Limb (tissue), 2 donors: ENCODE results near the gene ENTPD8.

Source experiments
- DNase-seq, 2 donors: peaks; one replicate each; pipeline ENCODE4 v3.0.0-alpha.2; 2016; ENCODE audit errors: extremely low spot score in 2 of 2

ENTPD8 gene

DNA sequence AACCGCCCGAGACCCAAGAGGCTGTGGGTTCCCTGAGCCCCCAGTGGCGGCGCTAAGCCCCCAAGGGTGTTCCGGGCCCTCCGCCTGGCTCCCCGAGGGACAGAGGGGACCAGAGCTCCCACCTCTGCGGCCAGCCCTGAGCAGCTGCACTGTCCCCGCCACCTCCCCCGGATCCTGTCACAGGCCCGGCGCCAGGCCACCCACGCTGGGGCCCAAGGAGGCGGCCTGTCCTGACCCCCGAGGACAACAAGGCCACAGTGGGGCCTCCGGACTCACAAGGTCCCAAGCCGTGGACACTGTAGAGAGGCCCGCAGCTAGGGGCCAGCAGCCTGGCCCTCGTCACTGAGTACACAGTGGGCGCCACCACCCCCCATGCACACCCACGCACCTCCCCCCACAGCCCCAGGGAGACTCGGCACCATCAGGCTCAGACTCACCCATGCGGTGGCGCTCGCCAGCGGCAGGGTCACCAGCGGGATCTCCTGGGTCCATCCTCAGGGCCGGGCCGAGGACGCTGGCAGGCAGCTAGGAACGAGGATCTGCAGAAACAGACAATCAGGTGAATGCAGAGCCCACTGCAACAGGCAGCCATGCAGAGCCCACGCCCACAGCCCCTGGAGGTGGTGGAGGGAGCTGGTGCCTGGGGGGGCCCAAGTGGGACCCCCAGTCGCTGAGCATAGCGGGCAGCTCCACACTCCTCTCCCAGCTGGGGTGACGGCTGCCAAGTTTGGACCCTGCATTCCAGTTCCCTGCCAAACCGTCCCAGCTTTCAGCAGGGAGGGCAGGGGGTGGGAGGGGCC is 46.1 kb downstream of the ENTPD8 start:
- DNase-seq = peak in 1 of 2 donors; percentile 26

DNA sequence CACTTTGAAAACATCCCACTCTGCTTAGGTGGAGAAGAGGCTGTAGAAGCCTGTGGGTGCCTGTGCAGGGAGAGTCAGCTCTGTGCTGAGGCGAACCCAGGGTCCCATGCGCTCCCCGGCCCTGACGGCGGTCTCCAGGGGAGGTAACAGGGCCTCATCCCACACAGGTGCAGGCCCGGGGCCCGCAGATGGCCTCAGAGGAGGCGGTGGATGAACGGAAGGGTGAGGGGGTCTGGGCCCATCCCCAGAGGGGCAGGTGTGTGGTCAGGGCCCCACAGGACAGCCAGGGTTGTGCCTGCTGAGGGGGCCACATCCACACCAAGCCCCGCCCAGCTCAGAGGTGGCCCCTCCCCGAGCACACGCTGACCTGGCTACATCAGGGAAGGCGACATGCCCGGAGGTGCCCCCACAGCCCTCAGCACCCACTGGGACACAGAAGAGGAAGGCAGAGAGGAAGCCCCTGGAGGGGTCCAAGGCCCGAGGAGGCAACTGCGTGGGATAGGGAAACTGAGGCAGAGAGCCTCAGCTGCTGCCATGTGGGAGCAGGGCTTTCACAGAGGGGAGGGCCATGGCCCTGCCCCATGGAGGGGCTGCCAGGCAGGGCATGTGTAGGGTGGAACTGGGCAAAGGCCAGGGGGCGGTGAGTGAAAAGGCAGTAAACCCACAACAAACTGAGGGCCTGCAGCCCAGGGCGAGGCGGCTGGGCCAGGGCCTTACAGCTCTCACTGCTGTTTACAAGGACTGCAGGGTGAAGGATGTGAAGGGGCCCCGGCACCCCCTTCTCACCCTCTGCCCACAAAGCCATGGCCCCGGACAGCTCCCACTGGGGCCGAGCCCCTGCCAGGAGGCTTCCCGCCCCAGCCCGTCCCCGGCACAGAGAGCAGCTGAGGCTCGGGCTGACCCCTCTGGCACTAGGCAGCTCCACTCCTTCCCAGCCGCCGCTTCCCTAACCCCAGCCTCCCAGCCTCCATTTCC is 47.7 kb downstream of the ENTPD8 start:
- peak in 1 of 2 donors; percentile 15 for DNase-seq

DNA sequence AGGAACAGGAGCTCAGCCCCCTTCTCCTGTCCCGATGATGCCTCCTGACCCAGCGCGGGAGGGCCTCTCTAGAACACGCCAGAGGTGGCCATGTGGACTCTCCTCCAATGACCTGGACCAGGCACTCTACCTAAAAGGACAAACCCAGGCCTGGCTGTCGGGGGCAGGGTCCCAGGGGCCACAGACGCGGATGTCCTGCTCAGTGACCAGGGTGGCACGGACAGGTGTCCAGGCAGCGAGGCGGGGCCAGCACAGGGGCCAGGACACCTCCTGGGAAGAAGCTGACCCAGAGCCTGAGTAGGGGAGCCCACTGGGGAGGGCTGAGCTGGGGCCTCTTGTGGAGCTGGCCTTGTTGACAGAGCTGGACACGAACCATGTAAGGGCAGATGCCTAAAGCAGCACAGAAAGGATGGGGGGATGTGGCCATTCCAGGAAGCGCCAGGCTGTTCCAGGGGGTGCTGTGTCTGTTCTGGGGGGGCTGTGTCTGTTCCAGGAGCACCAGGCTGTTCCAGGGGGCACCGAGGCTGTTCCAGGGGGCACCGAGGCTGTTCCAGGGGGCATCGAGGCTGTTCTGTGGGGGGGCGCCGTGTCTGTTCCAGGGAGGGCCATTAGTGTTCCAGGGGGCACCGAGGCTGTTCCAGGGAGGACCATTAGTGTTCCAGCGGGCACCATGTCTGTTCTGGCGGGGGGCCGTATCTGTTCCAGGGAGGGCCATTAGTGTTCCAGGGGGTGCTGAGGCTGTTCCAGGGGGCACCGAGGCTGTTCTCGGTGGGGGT is 48.7 kb downstream of the ENTPD8 start:
- DNase-seq = peak in 1 of 2 donors; percentile 17

DNA sequence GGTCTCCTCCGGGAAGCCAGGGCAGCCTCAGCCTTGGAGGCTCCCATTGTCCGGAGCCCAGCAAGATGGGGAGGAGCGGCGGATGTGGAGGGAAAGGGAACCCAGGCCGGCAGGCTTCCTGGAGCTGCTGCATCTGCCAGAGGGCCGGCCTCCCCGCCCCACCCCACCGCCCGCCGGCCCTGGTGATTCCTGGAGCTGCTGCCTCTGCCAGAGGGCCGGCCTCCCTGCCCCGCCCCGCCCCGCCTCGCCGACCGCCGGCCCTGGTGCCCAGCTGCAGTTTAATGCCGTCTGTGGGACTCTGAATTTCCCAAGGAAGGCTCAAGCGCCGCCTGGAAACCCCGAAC is 49.8 kb downstream of the ENTPD8 start:
- peak in 1 of 2 donors; percentile 34 for DNase-seq

DNA sequence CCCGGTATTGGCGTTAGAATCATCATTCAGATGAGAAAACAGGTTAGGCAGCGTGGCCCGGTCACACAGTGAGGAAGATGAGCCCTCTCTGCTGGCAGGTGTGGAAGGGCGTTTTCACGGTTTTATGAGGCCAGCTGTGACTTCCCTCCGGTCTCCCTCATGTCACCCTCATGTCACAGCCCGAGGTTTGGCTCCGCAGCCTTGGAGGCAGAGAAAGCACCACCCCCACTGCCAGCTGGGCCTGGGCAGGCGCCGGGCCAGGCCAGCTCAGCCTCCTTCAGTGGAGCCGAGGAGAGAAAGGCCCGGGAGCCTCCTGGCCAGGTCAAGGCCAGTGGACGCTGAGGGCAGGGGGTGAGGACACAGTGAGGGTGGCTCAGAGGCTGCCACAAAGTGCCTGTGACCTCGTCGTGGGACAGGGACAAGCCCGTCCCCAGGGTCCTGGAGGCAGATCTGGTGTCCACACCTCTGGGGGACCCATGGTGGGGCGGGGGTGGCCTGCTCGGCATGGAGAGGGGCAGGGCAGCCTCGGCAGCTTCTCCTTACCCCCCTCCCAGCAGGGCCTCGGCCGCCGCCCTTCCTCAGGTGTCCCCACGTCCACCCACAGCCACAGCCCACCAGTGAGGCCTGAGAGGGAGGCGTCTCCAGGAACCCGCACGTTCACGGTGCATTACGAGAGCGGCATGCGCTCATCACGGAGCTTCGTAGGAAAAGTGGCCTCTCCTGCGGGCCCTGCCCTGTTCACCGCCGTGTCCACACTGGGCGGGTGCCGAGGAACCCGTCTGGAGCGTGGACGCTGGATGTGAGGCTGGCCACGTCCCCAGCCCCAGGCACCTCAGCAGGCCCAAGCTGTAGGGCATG is 50.4 kb downstream of the ENTPD8 start:
- peak in 1 of 2 donors; percentile 35 for DNase-seq

DNA sequence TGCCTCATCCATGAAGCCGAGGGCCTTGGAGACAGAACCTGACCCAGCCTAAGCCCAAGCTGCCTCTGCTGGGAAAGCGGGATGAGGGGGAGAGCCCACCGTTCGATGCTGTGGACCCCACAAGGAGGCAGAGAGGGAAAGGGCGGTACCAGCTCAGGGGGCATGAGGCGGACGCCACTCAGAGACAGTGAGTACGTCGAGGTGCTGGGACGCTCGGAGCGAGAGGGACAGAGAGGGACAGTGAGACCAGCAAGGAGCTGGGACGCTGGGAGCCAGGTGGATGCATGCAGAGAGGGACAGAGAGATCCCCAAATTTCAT is 51.8 kb downstream of the ENTPD8 start:
- DNase-seq = peak in 1 of 2 donors; percentile 18

DNA sequence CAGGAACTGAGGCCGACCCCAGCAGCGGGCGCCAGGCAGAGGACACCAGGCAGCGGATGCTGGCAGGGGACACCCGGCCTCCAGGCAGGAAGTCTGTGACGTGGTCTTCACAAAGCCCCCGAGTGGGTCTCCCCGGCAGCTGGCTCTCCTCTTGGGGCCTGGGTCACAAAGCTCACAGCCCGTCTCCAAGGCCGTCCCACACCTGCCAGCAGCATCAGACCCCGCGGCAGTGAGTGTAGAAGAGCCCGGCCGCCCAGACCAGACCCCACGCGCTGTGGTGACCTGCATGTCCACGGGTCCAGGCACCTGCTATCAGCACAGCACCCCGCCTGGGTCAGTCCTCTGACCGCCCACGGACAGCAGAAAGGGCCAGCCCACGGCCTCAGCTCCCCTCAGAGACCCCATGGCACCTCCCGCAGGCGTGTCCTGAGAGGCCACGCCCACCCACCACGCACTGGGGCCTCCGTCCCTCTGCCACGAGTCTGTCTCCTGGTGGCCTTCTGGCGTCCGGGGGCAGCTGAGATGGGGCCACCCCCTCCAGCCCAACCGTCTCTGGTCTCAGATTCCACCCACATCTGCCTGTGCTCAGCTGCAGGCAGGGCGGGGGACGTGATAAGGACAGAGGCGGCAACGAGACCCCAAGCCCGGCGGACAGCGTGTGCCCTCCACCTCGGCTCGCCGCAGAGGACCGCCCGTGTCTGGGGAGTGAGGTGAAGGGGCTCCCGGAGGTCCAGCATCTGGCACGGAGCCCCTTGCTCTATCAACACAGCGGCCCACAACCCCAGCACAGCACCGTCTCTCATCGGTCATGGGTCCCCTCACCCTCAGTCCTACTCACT is 52.3 kb downstream of the ENTPD8 start:
- peak in 1 of 2 donors; percentile 12 for DNase-seq

DNA sequence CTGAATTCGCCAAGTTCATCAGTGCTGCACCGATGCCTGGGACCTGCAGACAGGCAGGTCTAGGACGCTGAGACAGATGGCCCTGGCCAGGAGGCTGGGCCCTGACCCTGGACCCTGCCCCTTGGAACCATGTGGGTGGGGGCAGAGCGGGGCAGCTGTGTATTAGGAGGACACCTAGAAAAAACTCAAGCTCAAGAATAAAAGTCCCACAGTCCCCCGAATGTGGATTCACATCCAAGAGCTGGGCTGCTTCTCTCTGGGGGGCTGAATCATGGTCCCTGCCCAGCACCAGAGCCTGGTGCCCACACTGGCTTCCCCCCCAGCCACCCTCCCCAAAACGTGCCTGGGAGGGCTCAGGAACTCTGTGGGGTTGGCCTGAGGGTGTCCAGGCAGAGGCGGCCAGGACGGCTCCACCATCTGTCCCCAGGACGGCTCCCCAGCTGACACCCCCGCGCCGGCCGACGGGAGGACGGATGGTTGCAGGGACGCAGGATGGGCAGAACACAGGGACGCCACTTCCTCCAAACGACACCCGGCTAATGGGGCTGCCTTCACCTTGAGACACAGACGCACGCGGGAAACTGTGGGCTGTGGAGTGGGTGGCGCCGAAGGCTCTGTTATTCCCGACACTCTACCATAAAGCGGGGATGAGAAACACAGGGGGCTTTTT is 53.1 kb downstream of the ENTPD8 start:
- DNase-seq = peak in 1 of 2 donors; percentile 31

DNA sequence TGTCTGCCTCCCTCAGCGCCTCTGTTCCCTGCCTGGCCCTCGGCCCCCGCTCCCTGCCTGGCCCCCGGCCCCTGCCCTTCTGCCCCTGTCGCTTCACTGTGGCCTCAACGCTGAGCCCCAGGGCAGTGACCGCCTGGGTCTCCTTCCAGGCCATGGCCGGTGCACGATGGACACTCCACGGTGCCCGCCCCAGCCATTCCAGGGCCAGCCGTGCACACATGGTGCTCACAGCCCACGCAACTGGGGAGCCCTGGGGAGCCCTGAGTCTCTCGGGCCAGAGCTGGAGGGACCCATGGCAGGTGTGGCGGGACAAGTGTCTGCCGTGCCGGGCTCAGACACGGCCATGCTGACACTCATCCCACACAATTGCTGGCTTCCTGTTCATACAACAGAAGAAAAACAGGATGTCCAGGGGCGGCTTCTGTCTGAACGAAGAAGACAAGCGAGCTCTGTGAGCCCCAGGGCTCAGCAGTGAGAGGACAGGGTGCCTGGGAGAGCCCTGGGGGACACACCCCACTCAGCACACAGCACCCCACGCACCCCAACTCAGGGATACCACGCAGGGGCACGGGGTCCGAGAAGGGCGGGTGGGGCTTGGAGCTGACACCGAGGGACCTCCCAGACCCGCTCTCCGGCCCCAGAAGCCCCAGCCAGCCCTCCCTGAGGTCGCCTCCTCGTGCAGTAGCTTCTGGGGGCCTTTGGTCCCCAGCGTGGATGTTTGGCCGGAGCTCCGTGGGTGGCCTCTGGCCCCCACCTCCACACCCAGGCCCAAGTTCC is 53.9 kb downstream of the ENTPD8 start:
- DNase-seq = peak in 1 of 2 donors; percentile 25

DNA sequence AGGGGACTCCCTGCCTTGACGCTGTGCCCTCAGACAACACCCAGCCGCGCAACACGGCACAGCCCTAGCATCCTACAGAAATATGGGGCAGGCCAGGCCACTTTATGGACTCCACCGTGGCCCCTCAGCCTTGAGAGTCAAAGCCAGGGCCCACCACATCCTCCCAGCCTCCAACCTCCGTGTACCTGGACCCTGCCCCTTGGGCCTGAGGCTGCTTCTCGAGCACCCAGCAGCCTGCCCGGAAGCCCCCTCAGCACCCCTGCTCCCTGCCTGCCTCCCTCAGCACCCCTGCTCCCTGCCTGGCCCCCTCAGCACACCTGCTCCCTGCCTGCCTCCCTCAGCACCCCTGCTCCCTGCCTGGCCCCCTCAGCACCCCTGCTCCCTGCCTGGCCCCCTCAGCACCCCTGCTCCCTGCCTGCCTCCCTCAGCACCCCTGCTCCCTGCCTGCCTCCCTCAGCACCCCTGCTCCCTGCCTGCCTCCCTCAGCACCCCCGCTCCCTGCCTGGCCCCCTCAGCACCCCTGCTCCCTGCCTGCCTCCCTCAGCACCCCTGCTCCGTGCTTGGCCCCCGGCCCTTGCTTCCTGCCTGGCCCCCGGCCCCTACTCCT is 54.5 kb downstream of the ENTPD8 start:
- DNase-seq = peak in 1 of 2 donors; percentile 22

DNA sequence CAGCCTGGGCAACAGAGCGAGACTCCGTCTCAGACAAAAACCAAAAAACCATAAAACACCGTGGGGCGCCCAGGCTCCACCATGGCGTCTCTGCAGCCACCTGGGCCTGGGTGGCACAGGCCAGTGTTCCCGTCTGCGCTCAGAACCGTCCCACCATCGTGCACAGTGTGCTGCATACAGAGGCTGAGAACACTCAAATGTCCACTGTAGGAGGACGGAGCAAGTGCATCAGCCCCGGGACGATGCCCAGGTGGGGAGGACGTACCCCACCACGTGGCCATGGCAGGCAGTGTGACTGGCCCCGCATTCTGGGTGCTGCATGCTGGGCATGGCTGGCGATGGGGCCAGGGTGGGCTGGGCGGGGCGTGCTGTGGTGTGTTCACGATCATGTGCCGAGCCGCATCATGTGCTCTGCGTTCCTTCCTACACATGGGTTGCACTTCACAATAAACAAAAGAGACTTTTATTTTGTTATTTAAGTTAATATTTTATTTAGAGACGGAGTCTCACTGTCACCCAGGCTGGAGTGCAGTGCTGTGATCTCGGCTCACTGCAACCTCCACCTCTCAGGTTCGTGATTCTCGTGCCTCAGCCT is 56.0 kb downstream of the ENTPD8 start:
- peak in 1 of 2 donors; percentile 18 for DNase-seq
